ENCODE results near the gene ST3GAL3. TPM values are rescaled to one million over a fixed set of nuclear protein-coding genes. Genes with fewer than 3 reads are reported as not detected.

ST3GAL3 gene
- total RNA-seq, 1 donor from 2014 or later, result 25.1 TPM

DNA sequence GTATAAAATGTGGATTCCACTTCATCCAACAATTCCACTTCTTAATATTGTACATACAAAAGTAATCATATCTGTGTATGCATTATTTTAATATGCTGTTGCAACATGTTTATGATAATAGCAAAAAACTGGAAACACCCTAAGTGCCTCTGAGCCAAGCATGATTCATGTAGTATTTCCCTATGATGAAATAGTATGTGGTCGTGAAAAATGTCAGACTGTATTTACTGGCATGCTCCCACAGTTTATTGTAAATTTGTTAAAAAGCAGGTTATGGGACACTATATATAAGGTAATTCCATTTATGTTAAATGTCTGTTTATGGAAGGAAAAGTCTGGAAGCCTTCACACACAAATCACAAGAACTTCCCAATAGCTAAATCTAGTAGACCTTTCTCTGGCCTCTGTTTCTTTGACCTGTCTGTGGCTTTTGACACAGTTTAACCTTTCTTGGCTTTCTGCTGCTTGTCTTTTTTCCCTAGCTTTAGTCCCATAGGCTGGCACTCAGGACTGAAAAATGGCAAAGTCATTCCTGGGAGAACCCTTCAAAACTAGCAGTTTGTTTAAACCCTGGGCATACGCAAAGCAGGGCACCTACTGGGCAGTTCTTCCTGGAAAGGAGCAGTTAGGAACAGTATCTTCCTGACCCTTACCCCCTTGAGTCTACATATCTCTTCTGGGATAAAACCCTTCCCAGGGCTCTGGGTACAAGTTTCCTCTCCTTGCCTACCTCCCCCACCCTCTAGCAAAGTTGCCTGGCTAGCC, 160.8 kb downstream of the ST3GAL3 start:
- H3K36me3 ChIP-seq (ENCODE audit: control insufficient read depth in 3 of 3, insufficient read depth in 3 of 3, low read length in 3 of 3), result peaks cover 0 to 2% (median 0%) of the 10 kb centered on the region in 3 donors
- H3K27me3 ChIP-seq (ENCODE audit: control insufficient read depth in 3 of 3, insufficient read depth in 3 of 3, low read length in 3 of 3), result no peaks in the 10 kb centered on the region
- peak overlapping the region in 1 of 3 donors; percentile 39 for H3K9ac ChIP-seq (ENCODE audit: low read depth in 1 of 3, low read length in 3 of 3)
- no peak overlapping the region for H3K4me3 ChIP-seq (ENCODE audit: low read length in 3 of 3)
- peak overlapping the region; percentile 83 for H3K27ac ChIP-seq (ENCODE audit: low read depth, low read length)
- peaks cover 31 to 69% (median 69%) of the 10 kb centered on the region in 3 donors for H3K4me1 ChIP-seq (ENCODE audit: control insufficient read depth in 3 of 3, insufficient read depth in 3 of 3, low read length in 3 of 3)
- H3K9me3 ChIP-seq (ENCODE audit: control insufficient read depth in 3 of 3, low read length in 3 of 3), result no peaks in the 10 kb centered on the region

DNA sequence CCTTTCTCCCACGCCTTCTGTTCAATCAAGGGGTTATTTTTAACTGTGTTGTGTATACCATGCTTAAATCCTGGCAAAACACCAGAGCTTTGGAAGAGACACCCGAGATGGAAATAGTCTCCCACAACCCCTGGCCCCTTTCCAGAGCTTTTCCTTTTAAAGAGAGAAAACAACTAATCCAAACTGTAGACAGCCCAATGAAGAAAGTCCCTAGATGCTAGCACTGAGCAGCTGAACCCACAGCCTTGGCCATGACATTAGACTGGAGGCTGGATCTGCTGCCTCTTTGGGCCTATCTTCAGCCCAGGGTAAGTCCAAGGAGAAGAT, 161.4 kb downstream of the ST3GAL3 start:
- no peaks in the 10 kb centered on the region for H3K27me3 ChIP-seq (ENCODE audit: control insufficient read depth in 3 of 3, insufficient read depth in 3 of 3, low read length in 3 of 3)
- peak overlapping the region in 1 of 3 donors; percentile 39 for H3K9ac ChIP-seq (ENCODE audit: low read depth in 1 of 3, low read length in 3 of 3)
- no peaks in the 10 kb centered on the region for H3K9me3 ChIP-seq (ENCODE audit: control insufficient read depth in 3 of 3, low read length in 3 of 3)
- H3K4me3 ChIP-seq (ENCODE audit: low read length in 3 of 3), result no peak overlapping the region
- H3K27ac ChIP-seq (ENCODE audit: low read depth, low read length), result peak overlapping the region; percentile 83
- peaks cover 0 to 2% (median 0%) of the 10 kb centered on the region in 3 donors for H3K36me3 ChIP-seq (ENCODE audit: control insufficient read depth in 3 of 3, insufficient read depth in 3 of 3, low read length in 3 of 3)
- H3K4me1 ChIP-seq (ENCODE audit: control insufficient read depth in 3 of 3, insufficient read depth in 3 of 3, low read length in 3 of 3), result peaks cover 26 to 64% (median 63%) of the 10 kb centered on the region in 3 donors

DNA sequence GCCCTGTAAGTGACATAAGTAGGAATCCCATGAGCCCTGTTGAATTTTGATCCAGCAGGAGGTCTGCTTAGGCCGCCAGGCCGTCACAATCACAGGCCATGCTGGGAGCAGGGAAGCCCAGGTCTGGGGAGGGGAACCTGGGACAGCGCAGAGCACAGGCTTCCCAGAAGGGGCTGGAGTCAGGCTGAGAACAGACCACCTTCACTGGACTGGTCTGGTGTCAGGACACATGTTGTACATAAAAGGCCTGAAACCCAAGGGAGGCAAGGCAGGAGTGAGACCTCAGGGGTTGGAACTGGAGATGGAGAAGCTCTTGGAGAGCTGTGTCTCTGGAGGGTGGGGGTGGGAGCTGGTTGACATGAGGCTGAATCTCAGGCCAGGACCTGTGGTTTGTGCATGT, 163.0 kb downstream of the ST3GAL3 start:
- Histone ChIP-seq H3K9me3 (ENCODE audit: control insufficient read depth in 3 of 3, low read length in 3 of 3) (no peaks in the 10 kb centered on the region), H3K4me1 (ENCODE audit: control insufficient read depth in 3 of 3, insufficient read depth in 3 of 3, low read length in 3 of 3) (peaks cover 18 to 53% (median 52%) of the 10 kb centered on the region in 3 donors), H3K27ac (ENCODE audit: low read depth, low read length) (no peak overlapping the region), H3K27me3 (ENCODE audit: control insufficient read depth in 3 of 3, insufficient read depth in 3 of 3, low read length in 3 of 3) (no peaks in the 10 kb centered on the region), H3K4me3 (ENCODE audit: low read length in 3 of 3) (no peak overlapping the region), H3K36me3 (ENCODE audit: control insufficient read depth in 3 of 3, insufficient read depth in 3 of 3, low read length in 3 of 3) (peaks cover 0 to 2% (median 0%) of the 10 kb centered on the region in 3 donors), H3K9ac (ENCODE audit: low read depth in 1 of 3, low read length in 3 of 3) (no peak overlapping the region)

DNA sequence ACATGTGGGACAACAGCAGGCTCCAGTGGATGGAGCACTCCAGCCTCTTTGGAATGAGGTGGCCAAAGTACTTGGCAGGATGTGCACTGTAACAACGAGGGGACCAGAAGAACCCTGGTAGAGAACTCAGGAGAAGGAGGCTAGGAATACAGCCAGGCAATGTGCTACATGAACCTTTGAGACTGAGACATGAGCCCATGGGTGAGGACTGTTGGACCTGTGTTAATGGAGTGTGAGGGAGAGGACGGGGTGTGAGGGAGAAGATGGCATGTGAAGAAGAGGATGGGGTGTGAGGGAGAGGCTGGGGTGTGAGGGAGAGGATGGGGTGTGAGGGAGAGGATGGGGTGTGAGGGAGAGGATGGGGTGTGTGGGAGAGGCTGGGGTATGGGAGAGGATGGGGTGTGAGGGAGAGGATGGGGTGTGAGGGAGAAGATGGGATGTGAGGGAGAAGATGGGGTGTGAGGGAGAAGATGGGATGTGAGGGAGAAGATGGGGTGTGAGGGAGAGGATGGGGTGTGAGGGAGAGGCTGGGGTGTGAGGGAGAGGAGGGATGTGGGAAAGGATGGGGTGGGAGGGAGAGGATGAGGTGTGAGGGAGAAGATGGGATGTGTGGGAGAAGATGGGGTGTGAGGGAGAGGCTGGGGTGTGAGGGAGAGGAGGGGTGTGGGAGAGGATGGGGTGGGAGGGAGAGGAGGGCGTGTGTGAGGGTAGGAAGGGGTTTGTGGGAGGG, 164.0 kb downstream of the ST3GAL3 start:
- no peak overlapping the region for H3K4me3 ChIP-seq (ENCODE audit: low read length in 3 of 3)
- H3K9ac ChIP-seq (ENCODE audit: low read depth in 1 of 3, low read length in 3 of 3), result no peak overlapping the region
- peaks cover 18 to 44% (median 42%) of the 10 kb centered on the region in 3 donors for H3K4me1 ChIP-seq (ENCODE audit: control insufficient read depth in 3 of 3, insufficient read depth in 3 of 3, low read length in 3 of 3)
- no peaks in the 10 kb centered on the region for H3K9me3 ChIP-seq (ENCODE audit: control insufficient read depth in 3 of 3, low read length in 3 of 3)
- H3K36me3 ChIP-seq (ENCODE audit: control insufficient read depth in 3 of 3, insufficient read depth in 3 of 3, low read length in 3 of 3), result peaks cover 0 to 2% (median 0%) of the 10 kb centered on the region in 3 donors
- no peak overlapping the region for H3K27ac ChIP-seq (ENCODE audit: low read depth, low read length)
- H3K27me3 ChIP-seq (ENCODE audit: control insufficient read depth in 3 of 3, insufficient read depth in 3 of 3, low read length in 3 of 3), result no peaks in the 10 kb centered on the region

DNA sequence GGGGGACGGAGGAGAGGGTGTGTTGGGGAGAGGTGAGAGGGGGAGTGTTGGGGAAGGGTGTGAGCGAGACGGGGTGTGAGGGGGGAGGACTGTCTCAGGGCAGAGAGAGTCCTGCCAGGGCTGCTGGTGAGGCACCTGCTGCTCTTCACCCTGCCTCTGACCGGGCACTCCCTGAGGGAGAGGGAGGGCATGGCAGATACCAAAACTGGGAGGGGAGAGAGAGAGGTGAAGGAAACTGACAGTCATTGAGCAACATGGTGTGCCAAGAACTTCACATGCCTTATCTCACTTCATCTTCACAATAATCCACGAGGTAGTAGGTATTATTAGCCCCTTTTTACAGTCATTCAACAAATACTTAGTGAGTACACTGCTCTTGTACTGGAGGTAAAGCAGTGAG, 164.9 kb downstream of the ST3GAL3 start:
- H3K9me3 ChIP-seq (ENCODE audit: control insufficient read depth in 3 of 3, low read length in 3 of 3), result no peaks in the 10 kb centered on the region
- H3K4me3 ChIP-seq (ENCODE audit: low read length in 3 of 3), result no peak overlapping the region
- peaks cover 17 to 41% (median 37%) of the 10 kb centered on the region in 3 donors for H3K4me1 ChIP-seq (ENCODE audit: control insufficient read depth in 3 of 3, insufficient read depth in 3 of 3, low read length in 3 of 3)
- H3K27ac ChIP-seq (ENCODE audit: low read depth, low read length), result no peak overlapping the region
- H3K27me3 ChIP-seq (ENCODE audit: control insufficient read depth in 3 of 3, insufficient read depth in 3 of 3, low read length in 3 of 3), result no peaks in the 10 kb centered on the region
- H3K36me3 ChIP-seq (ENCODE audit: control insufficient read depth in 3 of 3, insufficient read depth in 3 of 3, low read length in 3 of 3), result peaks cover 0 to 4% (median 0%) of the 10 kb centered on the region in 3 donors
- no peak overlapping the region for H3K9ac ChIP-seq (ENCODE audit: low read depth in 1 of 3, low read length in 3 of 3)

DNA sequence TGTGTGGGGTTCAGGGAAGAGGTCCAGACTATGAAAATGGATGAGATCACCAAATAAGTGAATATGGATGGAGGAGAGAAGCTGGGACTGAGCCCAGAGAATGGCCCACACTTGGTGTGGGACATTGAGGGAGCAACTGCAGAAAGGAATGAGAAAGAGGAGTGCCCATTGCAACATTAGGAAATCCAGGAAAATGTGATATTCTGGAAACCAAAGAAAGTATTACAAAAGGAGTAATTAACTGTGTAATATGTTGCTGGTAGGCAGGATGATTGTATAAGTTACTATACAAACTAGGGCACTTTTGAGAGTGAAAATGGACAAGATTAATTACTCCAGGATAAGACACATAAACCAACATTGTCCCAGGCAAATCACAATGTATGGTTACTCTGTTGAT, 166.5 kb downstream of the ST3GAL3 start:
- Histone ChIP-seq H3K4me3 (ENCODE audit: low read length in 3 of 3) (no peak overlapping the region), H3K27ac (ENCODE audit: low read depth, low read length) (no peak overlapping the region), H3K4me1 (ENCODE audit: control insufficient read depth in 3 of 3, insufficient read depth in 3 of 3, low read length in 3 of 3) (peaks cover 6 to 30% (median 24%) of the 10 kb centered on the region in 3 donors), H3K9me3 (ENCODE audit: control insufficient read depth in 3 of 3, low read length in 3 of 3) (no peaks in the 10 kb centered on the region), H3K36me3 (ENCODE audit: control insufficient read depth in 3 of 3, insufficient read depth in 3 of 3, low read length in 3 of 3) (peaks cover 0 to 8% (median 0%) of the 10 kb centered on the region in 3 donors), H3K27me3 (ENCODE audit: control insufficient read depth in 3 of 3, insufficient read depth in 3 of 3, low read length in 3 of 3) (no peaks in the 10 kb centered on the region), H3K9ac (ENCODE audit: low read depth in 1 of 3, low read length in 3 of 3) (no peak overlapping the region)

DNA sequence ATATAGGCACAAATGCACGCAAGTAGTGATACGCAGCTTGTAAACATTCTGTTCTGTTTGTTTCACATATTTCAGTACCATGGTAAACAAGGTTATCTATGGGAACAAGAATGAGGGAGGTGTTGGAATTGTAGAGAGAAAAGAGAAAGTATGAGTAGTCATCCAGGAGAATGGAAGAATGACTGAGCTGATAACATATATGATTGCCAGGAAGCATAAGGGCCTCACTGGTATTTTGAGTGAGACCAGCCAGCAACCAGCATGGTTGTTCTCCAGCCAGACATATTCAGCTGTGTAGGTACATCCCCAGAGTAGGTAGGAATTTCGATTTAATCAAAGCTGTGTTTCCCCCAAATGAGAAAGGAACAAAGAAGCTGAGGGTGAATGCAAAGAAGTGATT, 167.4 kb downstream of the ST3GAL3 start:
- H3K4me1 ChIP-seq (ENCODE audit: control insufficient read depth in 3 of 3, insufficient read depth in 3 of 3, low read length in 3 of 3), result peaks cover 6 to 30% (median 17%) of the 10 kb centered on the region in 3 donors

DNA sequence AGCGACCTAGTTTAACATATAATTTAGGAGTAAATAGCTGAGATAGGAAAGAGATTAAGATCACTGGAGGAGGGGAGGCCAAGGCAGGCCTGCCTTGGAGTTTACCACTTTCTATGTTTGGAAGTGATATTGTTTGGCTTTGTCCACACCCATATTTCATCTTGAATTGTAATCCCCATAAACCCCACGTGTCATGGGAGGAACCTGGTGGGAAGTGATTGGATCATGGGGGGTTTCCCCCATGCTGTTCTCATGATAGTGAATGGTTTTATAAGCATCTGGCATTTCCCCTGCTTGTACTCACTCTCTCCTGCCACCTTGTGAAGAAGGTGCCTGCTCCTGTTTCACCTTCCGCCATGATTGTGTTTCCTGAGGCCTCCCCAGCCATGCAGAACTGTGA, 168.0 kb downstream of the ST3GAL3 start:
- H3K36me3 ChIP-seq (ENCODE audit: control insufficient read depth in 3 of 3, insufficient read depth in 3 of 3, low read length in 3 of 3), result peaks cover 0 to 12% (median 2%) of the 10 kb centered on the region in 3 donors
- H3K27me3 ChIP-seq (ENCODE audit: control insufficient read depth in 3 of 3, insufficient read depth in 3 of 3, low read length in 3 of 3), result no peaks in the 10 kb centered on the region

More for the DNA sequence above, 167.4 kb downstream of the ST3GAL3 start:
- H3K9ac ChIP-seq (ENCODE audit: low read depth in 1 of 3, low read length in 3 of 3), result no peak overlapping the region
- peaks cover 0 to 10% (median 1%) of the 10 kb centered on the region in 3 donors for H3K36me3 ChIP-seq (ENCODE audit: control insufficient read depth in 3 of 3, insufficient read depth in 3 of 3, low read length in 3 of 3)
- H3K27ac ChIP-seq (ENCODE audit: low read depth, low read length), result no peak overlapping the region
- no peak overlapping the region for H3K4me3 ChIP-seq (ENCODE audit: low read length in 3 of 3)
- no peaks in the 10 kb centered on the region for H3K9me3 ChIP-seq (ENCODE audit: control insufficient read depth in 3 of 3, low read length in 3 of 3)
- no peaks in the 10 kb centered on the region for H3K27me3 ChIP-seq (ENCODE audit: control insufficient read depth in 3 of 3, insufficient read depth in 3 of 3, low read length in 3 of 3)

DNA sequence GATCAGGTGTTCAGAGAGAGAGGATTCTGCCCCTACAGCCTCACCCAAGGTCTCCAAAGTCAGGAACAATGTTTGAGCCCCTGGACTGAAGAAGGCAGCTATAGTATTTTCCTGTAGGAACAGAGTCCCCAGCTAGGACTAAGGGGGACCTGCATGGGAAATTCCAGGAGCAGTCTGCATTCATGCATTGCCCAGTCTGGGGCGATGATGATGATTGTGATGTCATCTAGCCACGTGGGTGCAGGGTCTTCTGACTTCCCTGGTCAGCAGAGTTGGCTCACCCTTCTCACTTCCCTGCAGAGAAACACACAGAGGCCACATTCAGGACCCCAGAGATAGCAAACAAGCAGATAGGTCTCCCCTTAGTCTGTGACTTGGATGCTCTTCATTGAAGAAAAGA, 169.8 kb downstream of the ST3GAL3 start:
- H3K4me1 ChIP-seq (ENCODE audit: control insufficient read depth in 3 of 3, insufficient read depth in 3 of 3, low read length in 3 of 3), result peaks cover 15 to 37% (median 15%) of the 10 kb centered on the region in 3 donors
- H3K36me3 ChIP-seq (ENCODE audit: control insufficient read depth in 3 of 3, insufficient read depth in 3 of 3, low read length in 3 of 3), result peaks cover 0 to 12% (median 2%) of the 10 kb centered on the region in 3 donors
- H3K27ac ChIP-seq (ENCODE audit: low read depth, low read length), result no peak overlapping the region
- H3K4me3 ChIP-seq (ENCODE audit: low read length in 3 of 3), result no peak overlapping the region
- no peaks in the 10 kb centered on the region for H3K27me3 ChIP-seq (ENCODE audit: control insufficient read depth in 3 of 3, insufficient read depth in 3 of 3, low read length in 3 of 3)
- no peak overlapping the region for H3K9ac ChIP-seq (ENCODE audit: low read depth in 1 of 3, low read length in 3 of 3)
- no peaks in the 10 kb centered on the region for H3K9me3 ChIP-seq (ENCODE audit: control insufficient read depth in 3 of 3, low read length in 3 of 3)

More for the DNA sequence above, 168.0 kb downstream of the ST3GAL3 start:
- Histone ChIP-seq H3K4me3 (ENCODE audit: low read length in 3 of 3) (no peak overlapping the region), H3K27ac (ENCODE audit: low read depth, low read length) (no peak overlapping the region), H3K9me3 (ENCODE audit: control insufficient read depth in 3 of 3, low read length in 3 of 3) (no peaks in the 10 kb centered on the region), H3K9ac (ENCODE audit: low read depth in 1 of 3, low read length in 3 of 3) (no peak overlapping the region), H3K4me1 (ENCODE audit: control insufficient read depth in 3 of 3, insufficient read depth in 3 of 3, low read length in 3 of 3) (peaks cover 13 to 30% (median 18%) of the 10 kb centered on the region in 3 donors)

DNA sequence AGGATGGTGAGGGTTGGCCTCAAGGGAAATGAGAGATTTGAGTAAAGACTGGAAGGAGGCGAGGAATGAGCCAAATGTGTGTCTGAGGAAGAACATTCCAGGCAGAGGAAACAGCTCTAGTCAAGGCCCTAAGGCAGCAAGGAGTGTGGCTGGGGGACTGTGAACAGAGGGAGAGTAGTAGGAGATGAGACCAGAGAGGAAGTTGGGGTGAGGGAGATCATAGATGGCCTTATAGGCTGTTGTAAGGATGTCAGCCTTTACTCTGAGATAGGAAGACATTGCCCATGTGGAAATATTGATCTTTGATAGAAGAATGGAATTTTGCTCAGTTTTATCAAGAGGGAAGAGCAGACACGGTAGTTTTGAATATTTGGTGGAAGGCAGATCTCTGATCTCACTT, 171.1 kb downstream of the ST3GAL3 start:
- Histone ChIP-seq H3K36me3 (ENCODE audit: control insufficient read depth in 3 of 3, insufficient read depth in 3 of 3, low read length in 3 of 3) (peaks cover 0 to 10% (median 2%) of the 10 kb centered on the region in 3 donors), H3K9me3 (ENCODE audit: control insufficient read depth in 3 of 3, low read length in 3 of 3) (no peaks in the 10 kb centered on the region), H3K4me1 (ENCODE audit: control insufficient read depth in 3 of 3, insufficient read depth in 3 of 3, low read length in 3 of 3) (peaks cover 15 to 40% (median 15%) of the 10 kb centered on the region in 3 donors), H3K9ac (ENCODE audit: low read depth in 1 of 3, low read length in 3 of 3) (no peak overlapping the region), H3K4me3 (ENCODE audit: low read length in 3 of 3) (no peak overlapping the region), H3K27me3 (ENCODE audit: control insufficient read depth in 3 of 3, insufficient read depth in 3 of 3, low read length in 3 of 3) (no peaks in the 10 kb centered on the region), H3K27ac (ENCODE audit: low read depth, low read length) (no peak overlapping the region)

All from skeletal muscle tissue (tissue), 4 donors.